ENCODE measurements around the gene MMP13.
"Not testable (repeated sequence)": the region's sequence is repeated elsewhere in the genome, so short reads cannot be mapped to it uniquely, and the experiment has no call there.

Gene MMP13

GRCh38 chr11:102935514-102935913 lies 20.0 kb downstream of the MMP13 start:
- no peak for DNase-seq

- DNase-seq, result no peak
These were observed 20.8 kb downstream of the MMP13 start for GRCh38 chr11:102934735-102935134.

DNA sequence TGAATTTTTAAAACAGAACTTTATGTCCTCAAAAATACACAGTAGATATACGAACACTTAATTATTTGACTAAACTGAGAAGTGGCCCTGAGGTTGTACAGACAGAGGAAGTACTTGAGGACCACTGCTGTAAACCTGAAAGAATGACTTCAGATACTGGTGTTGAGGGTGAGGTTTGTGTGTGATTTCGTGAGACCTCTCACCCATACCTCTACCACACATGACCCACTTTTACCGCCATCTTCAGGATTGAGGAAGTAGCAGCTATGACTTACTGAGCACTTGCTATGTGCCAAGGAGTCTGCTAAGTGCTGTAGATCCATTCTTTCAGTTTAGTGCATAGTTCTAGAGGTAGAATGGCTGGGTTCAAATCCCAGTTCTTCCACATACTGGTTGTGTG lies 21.9 kb downstream of the MMP13 start:
- no peak for DNase-seq

DNA sequence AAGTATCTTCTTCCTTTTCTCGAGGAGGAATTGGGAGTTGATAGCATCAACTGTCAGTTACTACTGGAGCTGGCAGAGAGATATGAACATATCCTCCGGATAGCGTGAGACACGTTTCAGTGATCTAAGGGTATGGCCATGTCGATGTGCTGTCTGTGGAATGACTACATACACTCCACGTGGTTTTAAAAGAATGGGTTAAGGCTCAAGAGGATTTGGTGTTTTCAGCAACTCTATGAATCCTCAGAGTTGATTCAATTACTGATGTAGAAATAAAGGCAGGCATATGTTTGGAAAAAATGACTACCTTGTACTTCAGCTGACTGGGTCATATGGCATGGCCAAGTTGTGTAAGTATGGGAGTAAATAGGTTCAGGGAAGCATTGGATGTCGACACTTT lies 22.9 kb downstream of the MMP13 start:
- DNase-seq, result no peak

DNA sequence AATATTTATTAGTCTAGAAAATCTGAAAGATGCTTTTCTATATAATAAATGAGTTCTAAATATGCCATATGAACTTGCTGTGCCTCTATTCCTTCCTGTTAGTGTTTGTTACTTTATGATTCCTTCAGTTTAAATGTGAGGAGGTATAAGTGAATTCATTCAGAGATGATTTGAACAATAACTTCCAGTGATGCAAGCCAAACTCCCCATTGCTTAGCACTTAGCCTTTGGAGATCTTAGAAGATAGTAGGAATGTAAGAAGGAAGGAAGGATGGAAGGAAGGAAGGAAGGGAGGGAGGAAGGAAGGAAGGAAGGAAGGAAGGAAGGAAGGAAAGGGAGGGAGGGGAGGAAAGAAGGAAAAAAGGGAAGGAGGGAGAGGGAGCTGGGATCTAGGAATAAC lies 25.1 kb downstream of the MMP13 start:
- DNase-seq, result no peak

DNA sequence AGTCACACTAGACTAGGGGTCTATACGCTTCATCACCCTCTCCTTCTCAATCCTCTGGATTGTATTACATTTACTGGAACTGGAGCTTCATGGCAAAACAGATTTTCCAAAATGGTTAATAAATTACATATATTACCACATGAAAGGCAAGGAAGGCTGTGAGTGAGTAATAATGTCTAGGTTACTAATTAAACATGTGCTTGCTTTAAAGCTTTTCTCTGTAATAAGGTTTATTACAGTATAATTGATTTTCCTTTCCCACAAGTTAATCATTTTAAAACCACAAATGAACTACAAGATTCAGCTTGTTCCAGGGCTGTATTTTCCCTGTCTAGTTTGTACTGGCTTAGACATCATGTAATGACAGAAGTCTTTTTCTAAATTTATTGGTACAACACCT lies 25.6 kb downstream of the MMP13 start:
- DNase-seq, result no peak

GRCh38 chr11:102929166-102929565 lies 26.4 kb downstream of the MMP13 start:
- DNase-seq, result peak; percentile 32

- DNase-seq, result no peak
These were observed 27.3 kb downstream of the MMP13 start for GRCh38 chr11:102928247-102928646.

DNA sequence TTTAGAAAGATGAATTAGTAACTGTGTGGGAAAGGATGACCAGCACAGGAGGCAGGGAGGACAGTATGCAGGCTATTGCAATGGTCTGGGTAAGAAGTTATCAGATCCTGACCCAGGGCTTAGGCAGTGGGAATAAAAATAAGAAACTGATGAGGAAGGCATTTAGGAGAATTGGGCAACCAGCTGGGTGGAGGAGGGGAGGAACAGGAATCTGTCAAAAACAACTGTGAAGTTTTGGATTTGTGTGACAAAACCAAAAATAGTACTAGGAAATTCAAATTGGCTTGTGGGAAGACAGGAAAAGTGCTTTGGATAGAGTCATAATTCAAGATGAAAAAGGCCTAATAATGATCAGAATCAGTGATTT lies 27.9 kb downstream of the MMP13 start:
- DNase-seq, result no peak

DNA sequence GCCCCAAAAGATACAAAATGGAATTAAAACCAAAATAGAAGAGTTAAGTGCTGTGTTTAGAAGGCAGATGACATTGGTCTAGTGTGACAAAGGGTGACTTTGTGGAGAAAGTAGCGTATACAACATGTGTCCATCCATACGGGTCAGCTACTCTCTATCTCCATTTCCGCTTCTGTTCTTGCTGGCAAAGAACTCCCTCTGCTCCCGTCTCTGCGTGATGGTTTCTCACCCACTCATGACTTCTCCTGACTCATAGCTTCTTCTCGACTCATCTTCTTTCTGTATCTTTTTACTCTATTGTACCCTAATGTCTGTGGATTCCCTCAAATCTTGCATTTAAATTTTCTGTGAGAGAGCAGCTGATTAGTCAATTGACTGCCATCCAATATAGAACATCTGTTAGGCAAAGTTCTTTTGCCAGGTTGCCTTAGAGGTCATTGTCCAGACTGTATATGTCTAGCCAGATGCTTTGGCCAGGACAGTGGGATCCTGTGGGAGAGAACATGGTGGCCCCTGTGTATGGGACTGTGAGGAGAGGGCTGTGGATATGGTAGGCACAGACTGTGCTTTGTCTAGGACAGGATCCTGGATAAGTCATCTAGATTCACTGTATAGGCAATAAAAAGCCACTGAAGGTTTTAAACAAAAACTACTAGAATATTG lies 28.4 kb downstream of the MMP13 start:
- no peak for DNase-seq

DNA sequence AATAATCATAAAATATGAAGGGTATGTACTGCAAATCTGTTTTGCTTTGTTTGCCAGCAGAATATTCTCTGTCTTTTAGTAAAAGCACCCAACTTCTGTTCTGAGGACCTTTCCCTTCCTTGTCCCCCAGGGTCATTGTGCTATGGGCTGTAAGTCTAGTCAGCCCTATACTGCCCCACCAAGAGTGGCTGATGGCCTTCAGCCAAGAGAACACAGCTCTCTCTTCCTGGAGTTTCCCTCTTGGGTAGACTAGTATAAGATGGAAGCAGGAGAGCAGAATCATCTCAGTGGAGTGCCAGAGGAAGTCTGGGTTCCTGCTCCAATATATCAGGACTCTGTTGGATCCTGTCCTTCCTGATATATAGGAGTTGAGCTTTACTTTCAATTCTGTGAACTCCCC lies 29.0 kb downstream of the MMP13 start:
- DNase-seq, result no peak

DNA sequence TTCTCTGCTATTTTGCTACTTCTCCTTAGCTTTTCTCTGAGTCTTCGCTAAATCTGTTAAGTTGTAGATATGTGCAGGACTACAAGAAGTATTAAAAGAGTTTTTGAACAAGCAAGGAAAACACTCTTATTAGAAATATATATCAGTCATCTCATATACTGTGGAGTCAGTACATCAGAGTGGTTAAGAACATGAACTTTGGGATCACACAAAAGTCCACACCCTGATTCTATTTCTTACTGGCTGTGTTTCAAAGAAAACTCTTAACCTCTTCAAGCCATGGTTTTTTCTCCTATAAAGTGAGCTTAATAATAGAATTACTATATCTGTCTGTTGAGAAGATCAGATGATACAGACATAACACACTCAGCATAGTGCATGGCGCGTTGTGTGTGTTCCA lies 29.5 kb downstream of the MMP13 start:
- no peak for DNase-seq

GRCh38 chr11:102924851-102925380 lies 30.6 kb downstream of the MMP13 start:
- peak; percentile 9 for DNase-seq

DNA sequence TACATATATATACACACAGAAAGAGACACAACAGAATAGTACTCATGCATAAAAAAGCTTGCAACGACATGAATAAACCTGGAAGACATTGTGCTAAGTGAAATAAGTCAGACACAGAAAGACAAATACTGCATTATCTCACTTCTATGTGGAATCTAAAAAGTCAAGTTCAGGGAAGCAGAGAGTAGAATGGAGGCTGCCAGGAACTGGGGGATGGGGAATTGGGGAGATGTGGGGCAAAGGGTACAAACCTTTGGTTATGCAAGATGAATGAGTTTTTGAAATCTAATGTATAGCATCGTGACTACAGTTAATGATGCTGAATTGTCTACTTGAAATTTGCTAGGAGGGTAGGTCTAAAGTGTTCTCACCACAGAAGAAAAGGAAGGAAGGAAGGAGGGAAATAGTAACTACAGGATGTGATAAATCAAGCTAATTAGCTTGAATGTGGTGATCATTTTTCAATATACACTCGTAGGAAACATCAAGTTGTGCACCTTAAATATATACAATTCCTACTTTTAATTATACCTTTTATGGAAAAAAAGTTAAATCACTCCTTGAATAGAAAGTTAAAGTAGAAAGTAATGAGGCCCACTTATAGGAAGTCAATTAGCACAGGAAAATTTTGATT lies 33.8 kb downstream of the MMP13 start:
- DNase-seq, result no peak

GRCh38 chr11:102920118-102920684 lies 35.3 kb downstream of the MMP13 start:
- DNase-seq, result no peak

DNA sequence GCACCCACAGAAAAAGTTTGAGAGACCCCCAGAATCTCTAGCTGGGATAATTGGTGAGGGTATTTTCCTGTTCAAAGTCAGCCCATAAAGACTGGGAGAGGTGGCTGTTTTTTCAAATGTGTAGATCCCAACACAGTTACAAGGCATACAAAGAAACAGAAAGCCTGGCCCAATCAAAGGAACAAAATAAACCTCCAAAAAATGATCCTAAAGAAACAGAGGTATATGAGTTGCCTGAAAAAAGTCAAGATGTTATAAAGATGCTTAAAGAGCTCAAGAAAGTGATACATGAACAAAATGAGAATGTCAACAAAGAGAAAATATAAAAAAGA lies 40.5 kb downstream of the MMP13 start:
- DNase-seq, result no peak

- DNase-seq, result no peak
These were observed 41.1 kb downstream of the MMP13 start for GRCh38 chr11:102914238-102915043.

DNA sequence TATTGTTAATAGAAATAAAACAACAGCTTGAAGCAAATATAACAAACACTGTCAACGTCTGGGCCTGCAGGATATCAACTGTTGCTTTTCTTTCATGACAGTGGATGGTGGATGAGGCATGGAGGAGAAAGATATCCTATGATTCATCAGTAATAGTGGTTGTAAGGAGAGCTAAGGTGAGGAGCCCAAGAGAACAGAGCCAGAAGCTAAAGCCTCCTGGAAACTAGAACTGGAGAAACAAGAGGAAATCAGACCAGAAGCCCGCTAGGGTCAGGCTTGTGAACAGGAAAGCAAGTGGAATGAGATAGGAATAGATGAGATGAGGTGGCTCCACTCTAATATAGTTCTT lies 43.1 kb downstream of the MMP13 start:
- no peak for DNase-seq

- DNase-seq, result no peak
These were observed 43.6 kb downstream of the MMP13 start for GRCh38 chr11:102911758-102912481.

DNA sequence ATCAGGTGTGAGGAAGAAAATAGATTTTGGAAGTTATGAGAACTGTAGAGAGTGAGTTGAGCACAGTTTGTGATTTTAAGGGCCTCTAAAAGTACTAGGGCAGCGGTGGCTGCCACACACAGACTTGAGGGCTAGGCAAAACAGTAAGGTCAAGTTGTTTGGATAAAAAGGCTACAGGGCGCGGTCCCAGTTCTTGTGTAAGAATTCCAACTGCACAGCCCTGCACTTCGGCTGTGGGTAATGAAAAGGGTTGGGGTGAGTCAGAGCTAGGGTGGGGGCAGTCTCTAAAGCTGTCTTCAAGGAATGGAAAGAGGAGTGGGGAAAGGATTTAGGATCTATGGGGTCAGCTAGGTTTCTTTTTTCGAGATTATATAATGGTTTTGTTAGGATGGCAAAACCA lies 49.7 kb downstream of the MMP13 start:
- DNase-seq, result not testable (repeated sequence)

DNA sequence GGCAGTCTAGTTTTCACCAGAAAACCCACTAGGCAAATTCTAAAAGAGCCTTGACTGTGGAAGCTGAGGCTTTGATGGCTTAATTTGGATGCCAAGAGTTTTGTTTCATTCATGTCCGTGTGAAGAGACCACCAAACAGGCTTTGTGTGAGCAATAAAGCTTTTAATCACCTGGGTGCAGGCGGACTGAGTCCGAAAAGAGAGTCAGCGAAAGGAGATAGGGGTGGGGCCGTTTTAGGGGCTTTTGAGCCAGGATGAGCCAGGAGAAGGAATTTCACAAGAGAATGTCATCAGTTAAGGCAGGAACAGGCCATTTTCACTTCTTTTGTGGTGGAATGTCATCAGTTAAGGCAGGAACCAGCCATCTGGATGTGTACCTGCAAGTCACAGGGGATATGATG lies 51.6 kb downstream of the MMP13 start:
- DNase-seq, result not testable (repeated sequence)

DNA sequence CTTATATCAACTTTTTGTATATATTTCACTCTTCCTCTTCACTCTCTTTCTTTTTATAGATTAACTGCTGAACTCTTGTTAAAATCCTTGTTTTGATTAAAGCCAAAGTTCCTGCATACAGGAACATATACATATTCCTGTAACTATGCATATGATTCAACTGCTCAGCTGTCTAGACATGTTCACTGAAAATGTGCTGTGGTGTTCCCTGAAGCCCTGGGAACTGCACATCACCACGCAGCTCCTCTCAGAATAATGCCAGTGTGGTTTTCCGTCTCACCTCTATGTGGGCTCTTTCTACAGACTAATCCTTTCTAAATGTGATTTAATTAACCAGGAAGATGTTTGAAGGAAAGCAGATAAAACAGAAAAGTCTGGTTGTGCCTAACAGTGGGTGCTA lies 55.2 kb downstream of the MMP13 start:
- no peak for DNase-seq

All from right kidney (tissue), 1 donor.